ENCODE data around the gene CDCA4.

The CDCA4 gene

DNA sequence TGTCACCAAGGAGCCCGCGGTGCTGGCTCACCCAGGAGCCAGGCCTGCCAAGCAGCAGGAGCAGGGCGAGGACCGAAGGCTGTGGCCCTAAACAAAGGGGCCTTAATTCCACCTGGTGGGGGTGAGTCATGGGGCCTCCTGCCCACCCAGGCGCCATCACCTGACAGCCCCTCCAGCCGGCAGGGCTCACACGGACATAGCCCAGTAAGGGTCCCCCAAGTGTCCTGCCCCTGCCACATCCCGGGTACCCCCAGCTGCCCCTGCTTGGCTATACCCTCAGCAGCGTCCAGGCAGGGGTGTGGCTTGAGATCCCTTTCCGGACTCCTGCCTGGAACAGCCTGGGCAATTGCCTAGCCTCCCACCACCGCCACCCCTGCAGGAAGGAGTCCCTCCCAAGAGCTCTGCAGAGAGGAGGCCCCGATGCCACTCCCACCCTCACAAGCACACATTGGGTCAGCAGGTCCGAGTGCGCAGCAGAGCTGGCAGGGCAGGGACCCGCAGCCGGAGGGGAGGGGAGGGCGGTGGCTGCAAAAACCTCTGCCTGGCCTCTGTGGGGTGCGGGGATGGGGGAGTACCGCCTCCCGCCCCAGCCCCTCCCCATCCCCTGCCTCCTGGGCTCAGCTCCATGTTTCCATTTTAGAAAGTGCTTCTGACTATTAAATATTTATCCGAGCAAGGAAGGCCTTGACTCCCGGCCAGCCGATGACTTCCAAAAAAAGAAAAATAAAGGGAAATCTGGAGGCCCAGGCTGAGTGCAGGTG lies 47.3 kb downstream of the CDCA4 start:
- no peak for DNase-seq

DNA sequence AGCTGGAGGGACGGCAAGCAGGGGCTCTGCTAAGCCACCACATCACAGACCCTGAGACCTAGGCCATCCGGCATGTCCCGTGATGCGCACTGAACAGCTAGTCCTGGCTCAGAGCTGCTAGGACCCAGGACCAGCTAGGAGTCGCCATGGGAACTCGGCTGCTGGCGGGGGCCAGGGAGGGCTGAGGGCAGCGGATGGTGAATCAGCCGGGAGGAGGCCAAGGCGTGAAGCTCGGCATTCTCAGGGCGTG lies 47.8 kb downstream of the CDCA4 start:
- DNase-seq, result no peak

DNA sequence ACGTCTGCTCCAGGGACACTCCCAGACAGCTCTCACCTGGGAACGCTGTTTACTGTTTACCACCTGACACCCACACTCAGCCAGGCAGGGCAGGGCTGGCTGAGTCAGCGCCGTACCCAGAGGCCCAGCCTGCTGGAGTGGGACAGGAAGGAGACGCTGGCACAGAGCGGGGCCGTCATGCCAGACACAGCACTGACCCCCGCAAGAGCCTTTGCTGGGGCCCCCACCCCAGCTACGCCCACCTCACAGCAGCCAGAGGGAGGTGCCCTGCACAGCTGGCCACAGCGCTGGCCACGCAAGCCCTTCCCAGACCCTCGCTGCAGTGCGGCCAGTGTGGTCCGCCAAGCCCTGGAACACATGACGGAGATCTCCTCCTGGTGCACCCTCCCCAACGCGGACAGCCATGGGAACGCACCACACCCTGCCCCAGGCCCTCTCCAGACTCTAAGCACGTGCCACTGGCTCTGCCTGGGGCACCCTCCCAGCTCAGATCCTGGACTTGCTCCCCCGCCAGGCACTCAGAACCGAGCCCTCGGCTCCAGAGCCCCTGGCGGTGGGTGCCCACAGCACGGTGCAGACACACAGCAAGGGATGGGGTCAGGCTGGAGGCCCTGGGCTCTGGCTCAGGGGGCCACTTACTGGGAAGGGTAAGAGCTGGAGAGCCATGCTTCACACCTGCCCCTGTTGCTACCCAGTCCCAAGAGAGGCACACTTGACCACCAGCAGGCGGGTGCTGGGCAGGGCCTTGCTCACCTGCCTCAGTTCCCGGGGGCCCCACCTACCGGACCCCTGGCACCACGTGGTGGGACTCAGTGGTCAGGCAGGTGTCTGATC lies 48.4 kb downstream of the CDCA4 start:
- DNase-seq, result no peak

DNA sequence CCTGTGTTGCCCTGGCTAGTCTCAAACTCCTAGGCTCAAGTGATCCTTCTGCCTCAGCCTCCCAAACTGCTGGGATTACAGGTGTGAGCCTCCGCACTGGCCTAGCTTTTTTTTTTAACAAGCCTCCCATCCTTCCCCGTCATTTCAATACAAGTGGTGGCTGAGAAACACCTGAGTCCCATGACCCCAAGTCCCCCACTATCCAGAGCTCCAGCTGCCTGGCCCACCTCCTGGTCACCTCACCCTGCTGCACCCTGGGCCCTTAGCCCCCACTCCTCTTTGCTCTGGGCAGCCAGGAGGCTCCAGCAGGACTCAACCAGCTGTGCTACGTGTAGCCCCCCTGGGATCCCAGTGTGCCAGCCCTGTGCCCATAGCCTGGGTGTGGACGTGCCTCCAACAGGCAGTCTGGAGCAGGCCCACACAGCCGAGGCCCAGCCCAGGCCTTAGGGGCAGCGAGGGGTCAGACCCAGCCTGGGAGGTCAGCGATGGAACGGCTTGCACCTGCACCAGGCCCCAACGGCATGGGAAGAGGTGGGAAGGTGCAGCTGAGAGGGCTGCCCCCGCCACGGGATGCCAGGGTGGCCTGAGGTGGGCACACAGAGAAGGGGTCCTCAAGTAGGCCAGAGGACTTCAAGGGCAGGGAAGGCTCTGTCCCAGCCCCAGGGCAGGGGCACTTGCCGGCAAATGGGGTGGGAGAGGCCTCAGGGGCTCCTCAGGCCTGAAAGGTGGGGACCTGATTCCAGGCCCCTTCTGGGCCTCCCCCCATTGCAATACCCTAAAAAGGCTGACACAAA lies 49.2 kb downstream of the CDCA4 start:
- no peak for DNase-seq

DNA sequence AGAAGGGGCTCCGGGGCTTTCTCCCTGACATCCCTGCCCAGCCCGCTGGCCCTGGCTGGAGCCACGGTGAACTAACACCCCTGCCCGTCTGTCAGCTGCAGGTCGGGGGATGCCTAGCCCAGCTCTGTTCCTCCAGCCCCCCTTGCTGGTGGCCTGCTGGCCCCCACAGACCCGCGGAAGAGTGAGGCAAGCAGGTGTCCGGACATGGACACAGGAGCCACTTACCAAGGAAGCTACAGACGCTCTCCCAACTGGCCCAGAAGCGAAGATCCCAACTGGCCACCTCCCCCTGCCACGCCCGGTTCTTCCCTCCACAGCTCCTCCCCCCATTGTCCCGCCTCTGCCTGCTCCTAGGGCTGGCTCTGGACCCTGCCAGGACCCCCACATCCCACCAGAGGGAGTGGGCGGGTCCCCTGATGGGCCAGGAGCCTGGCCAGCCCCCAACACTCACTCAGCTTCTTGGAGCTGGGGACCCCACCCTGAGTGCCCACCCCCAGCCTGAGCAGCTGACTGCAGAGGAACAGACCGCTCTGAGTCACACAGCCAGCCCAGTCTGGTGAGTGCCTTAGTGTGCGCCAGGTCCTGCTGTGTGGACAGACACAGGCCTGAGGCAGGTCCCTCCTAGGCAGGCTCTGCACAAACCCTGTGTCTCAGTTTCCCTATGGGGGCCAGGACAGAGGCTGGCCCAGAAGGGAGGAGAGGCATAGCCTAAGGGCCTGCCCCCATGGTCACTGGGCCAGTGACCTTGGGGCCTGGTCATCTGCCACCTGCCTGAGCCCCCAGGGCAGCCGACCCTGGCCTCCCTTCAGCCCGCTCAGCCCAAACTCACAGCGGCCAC lies 50.4 kb downstream of the CDCA4 start:
- no peak for DNase-seq

DNA sequence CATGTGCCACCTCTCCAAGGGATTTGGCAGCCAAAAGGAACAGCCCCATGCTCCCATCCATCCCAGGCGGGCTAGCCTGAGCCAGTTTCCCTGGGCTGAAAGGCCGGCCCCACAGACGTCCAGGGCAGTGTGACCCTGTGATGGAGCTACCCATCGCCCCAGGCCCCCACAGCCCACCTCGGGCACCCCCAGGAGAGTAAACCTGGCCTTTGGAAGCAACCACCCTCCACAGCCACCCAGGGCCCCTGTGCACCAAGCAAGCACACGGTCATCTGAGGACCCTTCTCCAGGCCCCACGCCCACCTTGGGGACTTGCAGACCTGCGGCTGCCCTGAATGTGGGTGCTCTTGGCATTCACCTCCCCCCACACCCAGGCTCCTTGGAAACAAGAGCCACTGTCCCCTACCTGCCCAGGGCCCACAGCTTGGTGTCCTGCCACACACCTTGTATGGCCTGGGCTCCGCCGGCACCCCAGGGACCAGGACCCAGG lies 51.1 kb downstream of the CDCA4 start:
- DNase-seq, result no peak

DNA sequence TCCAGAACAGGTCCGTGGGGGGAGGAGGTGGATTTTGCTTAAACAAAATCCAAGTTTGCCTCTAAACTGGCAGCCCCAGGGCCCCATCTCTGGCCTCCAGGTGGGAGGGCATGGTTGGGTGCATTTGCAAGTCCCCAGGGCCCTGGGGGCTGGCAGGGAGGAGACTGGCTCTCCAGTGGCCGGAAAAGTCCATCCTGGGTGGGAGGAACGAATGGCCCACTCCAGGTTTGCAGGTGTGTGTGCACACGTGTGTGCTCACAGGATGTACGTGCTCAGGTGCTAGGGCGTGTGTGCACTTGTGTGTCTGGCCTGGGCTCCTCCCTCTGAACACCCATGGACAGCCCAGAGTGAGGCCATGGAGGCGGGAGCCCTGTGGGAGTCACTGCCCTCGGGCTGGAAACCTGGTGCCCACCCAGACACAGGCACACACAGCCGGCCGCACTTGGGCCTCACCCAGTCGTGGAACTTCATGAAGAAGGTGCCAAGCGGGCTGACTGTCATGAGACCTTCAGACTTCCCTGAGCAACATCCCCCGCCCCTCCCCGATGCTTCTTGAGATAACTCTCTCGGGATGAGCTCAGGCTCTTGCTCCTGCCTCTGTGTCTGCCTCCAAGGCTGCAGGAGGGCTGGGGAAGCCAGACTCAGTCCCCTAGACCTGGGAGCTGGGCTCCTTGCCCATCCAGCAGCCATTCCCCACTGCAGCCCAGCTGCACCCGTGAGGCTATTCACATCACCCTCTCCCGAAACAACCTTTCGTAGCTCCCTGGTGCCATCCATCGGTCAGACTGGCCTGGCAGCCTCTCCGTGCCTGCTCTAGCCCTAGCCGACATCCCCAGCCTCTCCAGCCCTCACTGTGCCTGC lies 52.1 kb downstream of the CDCA4 start:
- no peak for DNase-seq

DNA sequence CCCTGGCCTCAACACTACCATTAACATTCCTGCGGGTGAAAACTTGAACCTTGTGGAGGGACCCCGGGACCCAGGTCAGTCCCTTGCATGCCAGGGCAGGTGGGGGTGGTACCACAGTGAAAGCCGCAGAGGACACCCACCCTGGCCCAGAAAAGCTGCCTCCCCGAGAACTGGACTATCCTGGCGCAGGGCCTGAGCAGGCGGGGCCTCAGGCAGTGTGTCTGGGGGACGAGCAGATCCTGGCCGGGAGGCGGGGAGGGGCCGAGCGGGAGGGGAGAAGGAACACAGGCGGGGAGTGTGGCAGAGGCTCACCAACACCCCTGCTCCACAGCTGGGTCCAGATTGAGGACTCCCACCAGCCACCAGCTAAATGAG lies 52.7 kb downstream of the CDCA4 start:
- no peak for DNase-seq

DNA sequence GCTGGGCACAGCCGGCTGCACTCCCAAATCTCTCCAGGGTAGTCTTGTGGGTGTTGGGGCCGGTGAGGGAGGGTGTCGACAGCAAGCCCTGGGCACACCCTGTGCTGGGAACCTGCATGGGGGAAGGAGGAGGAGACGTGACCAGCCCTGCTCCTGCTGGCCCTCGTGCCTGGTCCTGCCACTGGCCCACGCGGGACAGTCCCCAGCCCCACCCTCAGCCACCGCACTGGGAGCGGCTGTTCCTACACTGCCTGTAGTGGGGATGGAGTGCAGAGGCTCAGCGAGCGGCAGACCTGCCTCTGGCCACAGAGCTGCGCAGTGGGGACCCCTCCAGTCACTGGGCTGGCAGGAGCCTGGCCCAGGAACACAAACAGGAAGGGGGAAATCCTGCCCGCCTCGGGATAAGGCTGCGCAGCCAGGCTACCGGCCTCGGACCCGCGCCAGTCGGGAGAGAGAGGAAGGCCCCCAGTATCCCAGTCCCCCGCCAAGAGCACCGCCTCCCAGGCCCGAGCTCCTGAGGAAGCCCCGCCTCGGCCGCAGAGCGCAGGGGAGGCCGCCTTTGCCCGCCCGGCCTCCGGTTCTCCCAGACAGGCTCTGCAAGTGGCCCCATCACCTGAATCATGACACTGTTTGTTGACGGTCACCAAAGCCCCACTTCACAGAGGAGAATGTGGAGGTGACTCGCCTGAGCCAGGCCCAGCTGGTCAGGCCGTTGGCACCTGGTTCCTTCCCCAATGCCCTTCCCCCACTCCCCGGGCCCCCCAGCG lies 53.3 kb downstream of the CDCA4 start:
- DNase-seq, result no peak

DNA sequence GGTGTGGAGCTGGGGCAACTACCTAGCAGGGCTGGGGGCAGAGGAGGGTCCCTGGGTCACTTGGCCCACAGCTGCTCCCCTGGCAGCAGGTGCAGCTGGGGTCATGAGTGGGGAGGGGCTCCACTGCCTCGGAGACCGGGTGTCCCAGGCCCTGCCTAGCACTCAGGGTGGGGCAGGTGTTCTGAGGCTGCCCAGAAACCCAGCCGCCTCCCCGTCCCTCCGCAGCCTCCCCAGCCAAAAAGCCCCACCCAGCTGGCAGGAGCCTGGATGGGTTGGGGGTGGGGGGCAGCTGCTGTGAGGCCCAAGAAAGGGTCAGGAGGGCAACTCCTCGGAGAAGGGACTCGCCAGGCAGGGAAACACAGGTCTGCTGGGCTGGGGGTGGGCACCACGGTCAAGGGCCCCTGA lies 53.9 kb downstream of the CDCA4 start:
- DNase-seq, result no peak

DNA sequence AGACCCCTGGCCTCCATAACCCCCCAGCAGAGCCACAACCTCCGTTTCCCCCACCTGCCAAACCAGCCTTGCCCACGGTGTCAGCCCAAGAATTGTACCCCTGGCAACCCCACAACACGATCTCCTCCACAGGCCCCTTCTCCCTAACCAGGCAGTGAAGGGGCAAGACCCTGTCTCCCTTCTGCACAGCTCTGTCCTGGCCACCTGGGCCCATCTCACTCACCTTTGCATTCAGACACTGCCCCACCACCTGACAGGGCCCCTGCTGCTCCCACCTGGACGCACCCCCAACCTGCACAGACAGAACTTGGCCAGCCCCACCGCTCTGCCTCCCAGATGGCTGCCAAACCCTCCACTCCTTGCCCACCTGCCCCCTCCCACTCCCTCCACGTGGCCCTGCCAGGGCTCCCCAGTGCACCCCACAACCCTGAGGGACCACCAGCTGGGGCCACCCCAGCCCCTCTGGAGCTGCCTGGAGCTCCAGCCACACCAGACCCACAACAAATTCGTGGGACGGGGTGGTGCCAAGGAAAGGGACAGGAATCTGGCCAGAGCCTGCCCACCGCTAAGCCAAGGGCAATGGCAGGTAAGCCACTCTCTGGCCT lies 54.5 kb downstream of the CDCA4 start:
- no peak for DNase-seq

DNA sequence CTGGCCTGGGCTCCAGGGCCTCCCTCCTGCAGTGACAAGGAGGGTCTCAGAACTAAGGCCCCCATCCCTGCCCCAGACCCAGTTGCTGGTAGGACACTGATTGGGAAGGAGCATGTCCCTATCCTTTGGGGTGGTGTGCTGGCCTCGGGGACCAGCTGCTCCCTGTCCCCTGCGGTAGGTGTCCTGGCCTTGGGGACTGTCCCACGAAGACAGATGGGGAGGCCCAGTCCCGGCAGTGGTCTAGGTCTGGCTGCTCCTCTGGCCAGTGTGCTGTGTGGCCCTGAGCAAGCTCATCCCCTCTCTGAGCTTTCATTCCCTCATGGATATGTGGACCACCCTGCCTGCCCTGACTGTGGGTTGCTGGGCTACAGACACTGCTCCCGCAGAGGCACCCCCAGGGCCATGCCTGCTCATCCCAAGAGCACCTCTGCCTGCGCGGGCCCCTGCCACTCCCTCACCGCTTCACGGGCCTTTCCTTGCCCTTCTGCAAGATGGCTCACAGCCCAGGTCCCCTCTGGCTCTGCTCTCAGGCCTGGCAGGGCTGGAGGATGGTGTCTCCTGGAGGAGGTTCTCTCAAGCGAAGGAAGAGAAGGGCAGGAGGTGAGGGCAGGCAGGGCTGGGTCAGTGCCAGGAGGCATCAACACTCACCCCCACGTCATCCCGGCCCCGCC lies 55.2 kb downstream of the CDCA4 start:
- no peak for DNase-seq

DNA sequence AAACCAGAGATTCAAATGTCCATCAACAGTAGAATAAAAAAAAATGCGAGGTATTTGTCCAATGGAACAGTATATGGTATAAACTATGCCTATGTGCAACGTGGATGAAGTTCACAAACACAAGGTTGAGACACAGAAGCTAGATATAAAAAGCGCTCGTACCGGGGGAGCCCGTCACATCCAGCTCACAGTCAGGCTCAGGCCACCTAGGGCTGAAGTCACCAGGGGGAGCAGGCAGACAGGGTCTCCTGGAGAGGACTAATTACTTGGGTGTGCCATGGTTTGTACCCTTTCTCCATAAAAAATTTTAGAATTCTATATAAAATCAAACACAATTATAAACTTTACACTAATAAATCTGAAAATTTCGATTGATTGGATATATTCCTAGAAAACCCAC lies 56.3 kb downstream of the CDCA4 start:
- DNase-seq, result no peak

Data from SHP77 (cell line).